NCI-H2227 (cell line): ENCODE data around the gene AKR7A2.

Experiments
- DNase-seq: peaks from one replicate; lab custom pipeline; 2025; ENCODE audit not compliant: unreplicated experiment; lab: John Stamatoyannopoulos, UW

Gene AKR7A2

DNA sequence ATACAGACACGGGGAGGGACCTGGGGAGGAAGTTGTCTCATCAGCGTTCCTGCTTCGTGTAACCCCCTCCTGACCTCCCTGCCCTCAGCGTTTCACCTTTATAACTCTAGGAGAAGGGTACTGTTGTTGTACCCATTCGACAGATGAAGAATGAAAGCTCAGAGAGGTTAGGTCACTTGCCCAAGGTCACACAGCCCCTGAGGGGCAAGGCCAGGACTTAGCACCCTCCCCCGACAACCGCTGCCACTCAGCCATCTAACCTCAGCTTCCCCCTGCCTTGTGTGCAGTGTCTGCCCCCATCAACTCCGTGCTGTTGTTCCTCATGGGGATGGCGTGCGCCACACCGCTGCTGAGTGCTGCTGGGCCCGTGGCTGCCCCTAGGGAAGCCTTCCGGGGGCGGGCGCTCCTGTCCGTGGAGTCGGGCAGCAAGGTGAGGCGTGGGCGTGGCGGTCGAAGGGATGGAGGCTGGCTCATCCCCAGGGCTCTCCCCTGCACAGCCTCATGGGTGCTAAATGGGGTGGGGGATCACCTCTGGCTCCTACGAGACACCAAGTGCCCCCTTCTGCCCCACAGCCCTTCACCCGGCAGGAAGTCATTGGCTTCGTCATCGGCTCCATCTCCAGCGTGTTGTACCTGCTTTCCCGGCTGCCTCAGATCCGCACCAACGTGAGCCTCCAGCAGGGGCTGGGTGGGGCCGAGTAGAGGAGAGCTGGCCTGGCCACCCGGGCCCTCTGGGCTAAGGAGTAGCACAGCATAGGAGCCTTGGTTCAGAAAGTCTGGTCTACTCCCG, 14.2 kb upstream of the AKR7A2 start:
- DNase-seq, result no peak

DNA sequence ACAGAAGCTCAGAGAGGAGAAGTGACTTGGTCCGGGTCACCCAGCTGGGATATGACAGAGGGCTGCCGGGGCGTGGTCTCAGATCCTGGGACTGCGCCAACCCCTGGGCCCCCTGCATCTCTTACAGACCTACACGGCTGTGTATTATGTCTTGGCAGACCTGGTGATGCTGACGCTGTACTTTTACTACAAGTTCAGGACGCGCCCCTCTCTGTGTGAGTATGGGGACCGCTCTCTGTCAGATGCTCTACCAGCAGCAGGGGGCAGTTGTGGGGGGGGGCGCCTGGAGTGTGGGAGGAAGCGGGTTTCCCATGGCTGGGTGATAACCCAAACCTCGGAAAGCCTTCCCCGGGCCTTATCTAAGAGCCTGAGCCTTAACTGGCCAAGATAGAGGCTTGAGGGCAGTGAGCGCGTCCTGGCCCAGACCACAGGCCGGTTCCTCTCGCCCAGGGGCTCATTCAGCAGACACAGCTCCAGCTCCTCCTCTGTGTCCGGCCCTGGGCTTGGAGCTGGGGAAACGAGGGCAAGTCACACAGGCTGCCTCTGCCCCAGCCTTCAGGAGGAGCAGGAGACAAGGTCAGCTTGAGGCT, 13.5 kb upstream of the AKR7A2 start:
- DNase-seq, result no peak

DNA sequence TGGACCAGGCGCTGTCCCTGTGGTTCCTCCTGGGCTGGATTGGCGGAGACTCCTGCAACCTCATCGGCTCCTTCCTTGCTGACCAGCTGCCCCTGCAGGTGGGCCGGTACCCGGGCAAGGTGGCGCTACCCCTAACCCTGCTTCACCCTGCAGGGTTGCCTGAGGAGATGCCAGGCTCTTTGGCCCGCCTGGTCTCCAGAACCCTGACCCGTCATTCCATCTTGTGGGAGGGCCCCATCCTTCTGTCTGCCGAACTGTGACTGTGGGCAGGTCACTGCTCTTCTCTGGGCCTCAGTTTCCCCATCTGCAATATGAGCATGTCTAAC, 12.7 kb upstream of the AKR7A2 start:
- no peak for DNase-seq

DNA sequence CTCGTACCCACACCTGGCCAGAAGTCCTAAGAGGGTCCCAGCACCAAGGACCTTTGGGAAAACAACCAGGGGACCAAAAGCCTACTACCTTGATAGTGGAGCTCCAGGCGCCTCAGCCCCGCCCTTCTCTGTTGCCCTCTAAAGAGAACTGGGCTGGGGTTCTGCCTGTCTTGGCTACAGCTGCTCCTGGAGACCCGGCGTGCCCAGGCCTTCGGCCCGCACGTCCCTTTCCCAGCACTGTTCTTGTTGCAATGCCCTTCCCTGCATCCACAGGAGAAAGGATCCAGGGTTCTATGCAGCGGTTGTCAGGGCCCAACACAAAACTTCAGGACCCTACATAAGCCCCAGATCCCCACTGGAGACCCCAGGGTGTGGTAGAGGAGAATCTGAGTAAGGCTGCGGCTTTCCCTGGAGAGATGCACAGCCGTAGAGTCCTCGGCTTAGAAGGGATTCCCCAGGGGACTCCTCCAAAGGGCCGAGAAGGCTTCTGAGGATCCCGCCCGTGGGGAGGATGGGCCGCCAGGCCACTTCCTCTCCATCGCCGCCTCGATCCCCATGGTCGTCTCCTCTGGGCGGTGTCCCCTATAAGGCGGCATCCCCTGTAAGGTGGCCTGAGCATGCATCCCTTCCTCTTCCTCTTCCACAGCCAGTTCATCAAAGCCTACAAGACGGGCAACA, 12.2 kb upstream of the AKR7A2 start:
- DNase-seq, result no peak

DNA sequence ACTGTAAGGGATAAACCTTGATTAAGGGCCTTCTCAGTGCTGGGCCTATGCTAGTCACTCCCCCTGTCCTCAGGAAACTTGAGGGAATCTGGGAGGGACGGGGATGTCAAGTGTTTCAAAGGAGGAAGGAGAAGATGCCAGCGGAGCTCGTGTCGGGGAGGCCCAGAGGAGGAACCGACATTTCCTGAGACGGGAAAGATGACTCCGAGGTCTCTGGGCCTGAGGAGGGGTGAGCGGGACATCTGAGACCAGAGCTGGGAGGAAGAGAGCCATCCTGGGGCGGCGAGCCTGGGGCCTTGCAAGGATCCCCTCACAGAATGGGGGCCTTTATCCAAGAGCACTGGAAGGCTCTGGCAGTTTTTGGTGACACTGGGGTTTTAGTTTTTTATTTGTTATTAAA, 10.5 kb upstream of the AKR7A2 start:
- no peak for DNase-seq

DNA sequence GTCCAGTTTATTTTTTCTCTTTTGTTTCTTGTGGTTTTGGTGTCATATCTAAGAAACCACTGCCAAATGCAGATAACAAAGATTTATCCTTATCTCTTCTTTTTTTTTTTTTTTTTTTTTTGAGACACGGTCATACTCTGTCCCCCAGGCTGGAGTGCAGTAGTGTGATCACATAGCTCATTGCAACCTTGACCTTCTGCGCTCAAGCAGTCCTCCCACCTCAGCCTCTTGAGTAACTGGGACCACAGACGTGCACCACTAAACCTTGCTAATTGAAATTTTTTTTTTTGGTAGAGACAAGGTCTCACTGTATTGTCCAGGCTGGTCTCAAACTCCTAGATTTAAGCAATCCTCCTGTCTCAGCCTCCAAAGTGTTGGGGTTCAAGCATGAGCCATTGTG, 9.1 kb upstream of the AKR7A2 start:
- DNase-seq, result no peak

DNA sequence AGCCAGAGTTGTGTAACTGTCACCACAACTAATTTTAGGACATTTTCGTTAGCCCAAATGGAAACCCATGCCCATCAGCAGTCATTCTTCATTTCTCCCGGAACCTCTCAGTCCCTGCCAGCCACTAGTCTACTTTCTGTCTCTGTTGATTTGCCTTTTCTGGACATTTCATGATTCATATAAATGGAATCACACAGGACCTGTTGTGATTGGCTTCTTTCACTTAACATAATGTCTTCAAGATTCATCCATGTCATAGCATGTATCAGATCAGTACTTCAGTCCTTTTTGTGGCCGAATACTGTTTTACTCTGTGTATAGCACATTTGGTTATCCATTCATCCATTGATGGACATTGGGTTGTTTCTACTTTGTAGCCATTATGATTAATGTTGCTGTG, 7.3 kb upstream of the AKR7A2 start:
- no peak for DNase-seq

DNA sequence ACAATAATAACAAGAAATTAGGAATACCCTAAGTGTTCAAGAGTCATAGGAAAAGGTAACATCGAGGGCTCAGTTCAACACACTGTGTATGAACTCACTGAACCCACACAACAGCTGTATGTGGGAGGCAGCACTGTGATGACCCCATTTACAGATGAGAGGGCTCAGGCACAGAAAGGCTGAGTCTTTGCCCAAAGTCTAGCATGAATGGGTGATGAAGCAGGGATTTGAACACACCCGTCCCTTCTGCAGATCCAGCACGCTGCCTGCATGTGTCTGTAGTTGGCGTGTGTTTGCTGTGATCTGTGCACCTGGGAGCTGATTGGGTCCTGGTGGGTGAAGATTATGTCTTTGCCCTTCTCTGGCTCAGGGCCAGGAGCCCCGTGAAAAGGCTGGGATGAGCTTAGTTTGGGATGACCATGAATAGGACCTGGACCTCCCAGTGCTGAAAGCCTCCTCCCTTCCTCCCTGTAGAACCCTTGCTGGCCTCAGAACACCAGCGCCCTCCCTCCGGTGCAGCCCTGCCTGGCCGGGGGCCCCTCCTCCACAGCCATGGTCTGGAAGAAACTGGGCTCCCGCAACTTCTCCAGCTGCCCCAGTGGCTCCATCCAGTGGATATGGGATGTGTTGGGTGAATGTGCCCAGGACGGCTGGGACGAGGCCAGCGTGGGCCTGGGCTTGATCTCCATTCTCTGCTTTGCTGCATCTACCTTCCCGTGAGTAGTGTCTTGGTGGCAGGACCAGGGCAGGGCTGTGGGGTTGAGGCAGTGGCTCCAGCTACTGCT, 5.4 kb upstream of the AKR7A2 start:
- no peak for DNase-seq

DNA sequence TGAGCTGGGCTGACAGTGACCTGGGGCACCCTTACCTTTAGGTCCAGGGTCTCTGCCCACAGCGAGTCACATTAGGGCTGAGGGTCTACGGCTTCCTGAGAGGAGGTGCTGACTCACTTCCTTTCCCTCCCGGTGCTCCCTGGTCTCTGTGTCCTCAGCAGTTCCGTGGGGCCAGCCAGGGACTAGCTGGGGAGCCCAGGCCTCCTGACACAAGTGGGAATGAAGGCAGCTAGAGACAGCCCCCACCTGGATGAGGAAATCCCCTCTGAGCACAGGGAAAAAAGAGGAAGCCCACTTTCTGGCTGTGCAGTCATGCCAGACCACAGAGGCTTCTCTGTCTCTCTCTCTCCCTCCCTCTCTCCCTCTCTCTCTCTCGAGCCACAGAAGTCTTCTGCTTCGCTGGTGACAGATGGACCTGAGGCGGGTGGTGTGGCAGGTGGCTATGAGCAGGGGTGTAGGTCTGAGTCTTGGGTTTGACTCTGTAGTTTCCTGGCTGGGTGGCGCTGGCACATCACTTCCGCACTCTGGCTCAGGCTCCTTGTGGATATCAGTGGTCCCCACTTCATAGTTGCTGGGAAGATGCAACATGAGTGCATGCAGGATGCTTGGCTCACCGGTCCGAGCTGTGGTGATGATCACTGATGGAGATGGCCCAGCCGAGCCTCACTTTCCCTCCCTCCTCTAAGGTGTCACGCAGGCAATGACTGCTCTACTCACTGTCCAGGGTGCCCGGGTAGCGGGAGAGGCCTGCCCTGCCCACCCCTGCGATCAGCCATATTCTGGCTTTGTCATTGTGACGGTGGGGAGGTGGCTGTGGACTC, 3.6 kb upstream of the AKR7A2 start:
- DNase-seq, result no peak

DNA sequence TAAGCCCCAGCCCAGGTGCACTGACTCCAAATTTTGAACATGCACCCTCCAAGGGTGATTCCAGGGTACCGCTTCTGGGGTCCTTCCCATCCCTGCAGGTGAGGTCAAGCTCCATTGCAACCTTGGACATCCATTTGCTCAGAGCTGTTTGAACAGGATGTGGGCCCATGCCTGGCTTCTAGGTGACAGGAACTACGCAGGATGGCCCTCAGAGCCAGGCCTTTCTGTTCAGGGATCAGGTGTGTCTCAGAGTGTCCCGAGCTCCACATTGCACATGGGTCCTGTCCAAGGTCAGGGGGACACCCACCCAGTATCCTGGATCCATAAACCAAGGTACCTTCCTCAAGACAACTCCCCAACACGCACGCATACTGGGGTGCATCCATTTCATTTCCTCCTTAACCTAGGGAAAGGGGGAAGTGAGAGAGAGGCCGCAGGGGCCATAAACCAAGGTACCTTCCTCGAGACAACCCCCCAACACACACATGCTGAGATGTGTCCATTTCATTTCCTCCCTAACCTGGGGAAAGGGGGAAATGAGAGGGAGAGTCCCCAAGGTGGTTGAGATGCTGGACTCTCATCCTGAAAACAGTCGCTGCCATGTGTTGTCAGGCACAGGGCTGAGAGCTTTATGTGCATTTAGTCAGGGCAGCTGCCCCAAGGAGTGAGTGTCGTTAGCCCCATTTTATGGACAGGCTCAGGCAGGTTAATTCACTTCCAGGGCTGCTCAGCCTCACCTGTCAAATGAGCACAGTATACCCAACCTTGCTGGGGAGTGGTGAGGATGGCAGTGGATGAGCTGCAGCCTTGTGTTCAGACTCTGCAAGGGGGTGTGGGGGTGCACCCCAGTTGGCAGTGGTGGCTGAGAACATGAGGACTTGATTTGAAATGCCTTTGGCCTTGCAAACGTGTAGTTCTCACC, 2.3 kb upstream of the AKR7A2 start:
- DNase-seq, result no peak

DNA sequence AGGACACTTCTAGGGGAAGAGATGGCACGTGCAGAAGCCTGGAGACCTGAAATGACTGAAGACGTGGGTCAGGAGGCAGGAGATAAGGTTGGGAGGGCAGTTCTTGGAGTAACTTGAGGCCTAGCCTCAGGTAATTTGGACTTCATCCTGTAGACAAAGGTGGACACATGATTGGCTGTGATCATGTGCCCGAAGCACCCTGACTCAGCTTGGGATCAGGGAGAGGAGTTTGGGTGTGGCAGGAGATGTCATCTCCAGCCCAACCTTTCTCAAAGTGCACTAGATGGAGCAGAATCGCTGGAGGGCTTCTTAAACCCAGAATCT, 1.7 kb upstream of the AKR7A2 start:
- no peak for DNase-seq

DNA sequence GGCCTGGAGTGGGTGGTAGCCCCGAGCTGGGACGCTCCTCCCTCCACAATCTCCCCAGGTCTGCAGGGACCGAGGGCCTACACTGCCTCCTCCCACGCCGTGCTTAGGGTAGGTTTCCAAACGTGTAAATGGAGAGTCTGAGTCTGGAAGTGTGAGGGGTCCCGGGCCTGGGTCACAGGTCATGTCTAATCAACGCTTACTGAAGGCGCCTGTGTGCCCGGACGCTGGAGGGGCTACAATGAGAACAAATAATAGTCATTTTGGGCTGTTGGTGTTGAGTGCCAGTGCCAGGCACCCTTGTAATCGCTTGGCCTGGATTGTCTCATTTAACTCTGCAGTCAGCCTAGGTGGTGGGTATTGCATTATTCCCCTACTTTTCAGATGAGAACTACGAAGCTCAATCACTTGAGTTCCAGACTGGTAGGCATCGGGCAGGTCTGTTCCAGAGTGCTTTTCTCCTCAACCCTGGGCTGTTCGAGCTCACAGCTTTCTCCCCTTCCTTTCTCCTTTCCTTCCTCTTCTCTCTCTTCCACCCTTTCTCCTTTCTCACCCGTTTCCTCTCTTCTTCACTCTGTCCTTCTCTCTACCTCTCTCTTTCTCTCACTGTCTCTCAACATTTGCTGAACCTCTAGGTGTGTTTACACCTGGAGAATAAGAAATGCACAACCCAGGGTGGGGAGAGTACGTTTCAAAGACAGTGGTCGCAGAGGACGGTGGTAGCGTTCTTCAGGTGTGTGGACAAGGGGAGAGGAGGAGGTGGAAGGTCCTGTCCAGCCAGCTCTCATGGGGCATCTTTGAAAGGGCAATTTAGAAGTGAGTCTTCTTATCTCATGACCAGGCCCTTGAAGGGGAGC, 1.1 kb upstream of the AKR7A2 start:
- no peak for DNase-seq

DNA sequence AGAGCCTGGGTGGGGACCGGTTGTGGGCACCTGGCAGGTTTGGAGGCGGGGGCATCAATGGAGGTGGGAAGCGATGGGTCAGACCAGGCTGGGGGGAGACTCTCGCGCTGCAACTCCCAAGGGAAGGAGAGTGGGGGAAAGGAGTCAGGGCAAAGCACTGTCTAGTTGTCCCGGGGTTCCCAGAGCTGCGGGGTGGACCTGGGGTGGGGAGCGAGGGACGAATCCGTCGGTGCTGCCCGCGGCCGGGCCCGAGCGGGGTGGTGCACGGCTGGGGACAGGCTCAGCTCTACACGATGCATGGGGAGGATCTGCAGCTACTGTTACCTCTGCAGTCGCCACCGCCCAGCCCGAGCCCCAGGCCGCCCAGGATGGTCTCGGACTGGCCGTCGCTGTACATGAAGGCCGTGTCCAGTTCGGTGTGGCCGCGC, 427 bp downstream of the AKR7A2 start:
- DNase-seq, result no peak

DNA sequence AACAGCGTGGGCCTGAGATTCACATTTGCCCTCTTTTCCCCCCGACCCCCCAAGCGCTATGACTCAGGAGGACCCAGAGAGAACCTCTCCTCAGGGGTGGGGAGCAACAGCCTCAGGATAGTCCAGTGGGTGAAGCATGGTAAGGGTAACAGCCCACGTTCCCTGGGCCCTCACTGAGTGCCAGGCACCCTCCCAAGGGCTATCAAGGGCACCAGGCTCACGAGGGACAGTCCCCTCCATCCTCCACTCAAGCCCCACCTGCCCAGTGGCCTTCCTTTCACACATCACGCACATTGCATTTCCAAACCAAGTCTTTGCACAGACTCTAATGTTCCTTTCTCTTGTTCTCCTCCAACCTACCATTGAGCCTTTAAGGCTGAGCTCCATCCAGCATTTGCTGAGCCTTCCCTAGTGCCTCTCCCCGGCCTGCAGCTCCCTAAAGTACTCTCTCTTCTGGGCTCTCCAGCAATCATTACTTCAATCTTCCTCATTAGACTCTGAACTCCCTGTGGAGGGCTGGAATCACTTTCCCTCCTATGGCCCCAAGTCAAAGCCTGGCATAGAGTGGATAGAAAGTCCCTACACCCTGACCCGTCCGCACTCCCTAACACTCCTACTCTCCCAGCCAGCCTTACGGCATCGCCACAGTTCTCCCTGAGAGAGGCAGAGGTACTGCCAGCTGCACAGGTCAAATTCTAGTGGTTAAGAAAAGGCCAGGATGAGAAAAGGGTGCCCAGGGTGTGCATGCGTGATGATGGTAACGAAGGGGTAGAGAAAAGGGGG, 1.0 kb downstream of the AKR7A2 start:
- peak; percentile 20 for DNase-seq

DNA sequence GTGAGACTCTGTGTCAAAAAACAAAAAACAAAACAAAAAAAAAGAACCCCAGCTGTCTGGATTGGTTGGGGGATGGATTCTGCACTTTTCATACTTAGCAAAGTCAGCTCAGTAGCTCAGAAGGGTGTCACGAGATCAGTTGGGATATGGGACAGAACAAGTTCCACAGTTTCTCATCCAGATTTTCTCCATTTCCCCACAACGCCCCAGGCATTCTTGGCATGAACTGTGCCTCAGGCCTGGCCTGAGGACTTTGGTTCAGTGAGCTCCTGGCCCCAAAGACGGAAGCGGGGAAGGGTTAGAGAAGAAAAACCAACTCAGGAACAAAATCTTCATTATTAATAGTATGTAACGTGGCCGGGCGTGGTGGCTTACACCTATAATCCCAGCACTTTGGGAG, 1.9 kb downstream of the AKR7A2 start:
- DNase-seq, result no peak

DNA sequence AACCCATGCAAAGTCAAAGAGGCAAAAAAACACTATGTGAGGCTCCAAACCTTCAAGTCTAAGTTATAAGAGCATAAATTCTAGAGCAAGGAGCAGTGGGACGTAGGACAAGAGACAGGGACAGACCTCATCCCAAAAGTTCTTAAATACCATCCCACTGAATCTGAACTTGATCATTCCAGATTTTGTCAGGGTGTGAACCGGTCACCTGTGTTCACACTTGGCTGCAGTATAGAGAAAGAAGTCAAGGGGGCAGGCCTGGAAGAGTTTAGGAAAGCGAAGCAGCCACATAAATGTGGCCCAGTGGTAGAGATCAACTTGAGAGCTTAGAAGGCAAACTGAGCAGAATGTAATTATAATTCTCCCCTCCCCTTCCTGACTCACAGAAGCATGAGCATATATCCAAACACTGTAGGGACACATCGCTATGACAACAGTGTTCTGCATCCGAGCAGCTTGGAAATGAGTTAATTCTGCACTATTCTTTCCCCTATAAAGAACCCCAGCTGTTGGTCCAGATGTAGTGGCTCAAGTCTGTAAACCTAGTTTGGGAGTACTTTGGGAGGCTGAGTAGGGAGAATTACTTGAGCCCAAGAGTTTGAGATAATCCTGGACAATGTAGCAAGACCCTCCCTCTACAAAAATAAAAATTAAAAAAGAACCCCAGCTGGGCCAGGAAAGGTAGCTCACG, 2.7 kb downstream of the AKR7A2 start:
- no peak for DNase-seq

DNA sequence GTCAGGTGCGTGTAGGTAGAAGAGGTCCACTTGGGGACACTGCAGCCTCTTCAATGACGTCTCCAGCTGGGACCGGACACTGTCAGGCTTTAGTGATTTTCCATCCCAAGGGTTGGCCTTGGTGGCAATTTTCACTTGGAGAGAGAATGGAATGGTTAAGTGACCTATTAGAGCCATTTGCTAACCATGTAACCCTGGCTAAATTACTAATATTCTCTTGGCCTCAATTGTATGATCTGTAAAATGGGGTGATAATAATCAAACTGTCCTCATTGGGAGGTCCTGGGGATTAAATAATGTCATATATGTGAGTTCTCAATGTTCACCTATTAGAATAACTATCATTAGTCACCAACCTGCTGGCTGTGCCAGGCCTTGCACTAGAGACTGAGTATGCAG, 3.4 kb downstream of the AKR7A2 start:
- DNase-seq, result no peak
